GM20431 (cell line): ENCODE data around the gene CAMTA1.
"Not testable (repeated sequence)": the region's sequence is repeated elsewhere in the genome, so short reads cannot be mapped to it uniquely, and the experiment has no call there.

Source experiments
- in situ Hi-C: fragments of 300-500 bp; cut with MseI, MboI; formaldehyde crosslinking; loops from one replicate; pipeline ENCODE4 v1.15.0; 2020; ENCODE audit warnings: low sequenced_read_pairs; ENCODE audit not compliant: unreplicated experiment

CAMTA1 gene

GRCh38 chr1:6918925-6919511, 133.8 kb downstream of the CAMTA1 start:
- in situ Hi-C loops, result no loop called here

- in situ Hi-C loops, result not testable (repeated sequence)
Measured at GRCh38 chr1:6921506-6921905, 136.3 kb downstream of the CAMTA1 start.

- in situ Hi-C loops, result no loop called here
Measured at GRCh38 chr1:6922096-6922931, 137.1 kb downstream of the CAMTA1 start.

- in situ Hi-C loops, result no loop called here
Measured at GRCh38 chr1:6923012-6923411, 137.8 kb downstream of the CAMTA1 start.

GRCh38 chr1:6923416-6923815, 138.2 kb downstream of the CAMTA1 start:
- in situ Hi-C loops, result no loop called here

- in situ Hi-C loops, result no loop called here
Measured at GRCh38 chr1:6923955-6924881, 139.0 kb downstream of the CAMTA1 start.

- in situ Hi-C loops, result no loop called here
Measured at GRCh38 chr1:6924891-6925290, 139.6 kb downstream of the CAMTA1 start.

GRCh38 chr1:6927626-6928025, 142.4 kb downstream of the CAMTA1 start:
- in situ Hi-C loops, result no loop called here

- in situ Hi-C loops, result no loop called here
Measured at GRCh38 chr1:6928106-6928885, 143.0 kb downstream of the CAMTA1 start.

GRCh38 chr1:6930732-6931300, 145.6 kb downstream of the CAMTA1 start:
- in situ Hi-C loops, result no loop called here

GRCh38 chr1:6935361-6935883, 150.2 kb downstream of the CAMTA1 start:
- in situ Hi-C loops, result no loop called here

- in situ Hi-C loops, result no loop called here
Measured at GRCh38 chr1:6935911-6936690, 150.8 kb downstream of the CAMTA1 start.

GRCh38 chr1:6937048-6937447, 151.8 kb downstream of the CAMTA1 start:
- in situ Hi-C loops, result no loop called here

GRCh38 chr1:6939363-6939762, 154.1 kb downstream of the CAMTA1 start:
- in situ Hi-C loops, result no loop called here

GRCh38 chr1:6941786-6942185, 156.5 kb downstream of the CAMTA1 start:
- in situ Hi-C loops, result no loop called here

- in situ Hi-C loops, result no loop called here
Measured at GRCh38 chr1:6942990-6943389, 157.7 kb downstream of the CAMTA1 start.

- in situ Hi-C loops, result no loop called here
Measured at GRCh38 chr1:6944434-6944833, 159.2 kb downstream of the CAMTA1 start.

- in situ Hi-C loops, result no loop called here
Measured at GRCh38 chr1:6947952-6948351, 162.7 kb downstream of the CAMTA1 start.

- in situ Hi-C loops, result no loop called here
Measured at GRCh38 chr1:6948416-6948815, 163.2 kb downstream of the CAMTA1 start.
